CD4-positive, alpha-beta T cell treated with Interferon alpha-2 for 1 hour (primary cell): ENCODE data around the gene ESPL1.
"Not testable (repeated sequence)": the region's sequence is repeated elsewhere in the genome, so short reads cannot be mapped to it uniquely, and the experiment has no call there.

Experiments used
- DNase-seq, 2 donors: peaks; one replicate each; pipeline ENCODE4 v3.0.0-alpha.2; 2020 to 2022

Gene ESPL1

DNA sequence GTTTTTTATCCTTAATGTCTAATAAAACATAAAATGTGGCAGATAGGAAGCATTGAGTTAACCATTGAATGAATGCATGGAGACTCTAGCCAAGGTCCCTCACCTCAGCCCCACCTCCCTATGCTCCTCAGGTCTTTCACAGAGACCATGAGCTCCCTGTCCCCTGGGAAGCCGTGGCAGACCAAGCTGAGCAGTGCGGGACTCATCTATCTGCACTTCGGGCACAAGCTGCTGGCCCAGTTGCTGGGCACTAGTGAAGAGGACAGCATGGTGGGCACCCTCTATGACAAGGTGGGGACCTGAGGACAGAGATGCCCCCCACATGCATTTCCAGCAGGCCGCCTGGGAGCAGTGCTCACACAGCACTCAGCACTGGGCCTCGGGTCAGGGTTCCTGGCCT is 34.8 kb downstream of the ESPL1 start:
- no peak for DNase-seq

DNA sequence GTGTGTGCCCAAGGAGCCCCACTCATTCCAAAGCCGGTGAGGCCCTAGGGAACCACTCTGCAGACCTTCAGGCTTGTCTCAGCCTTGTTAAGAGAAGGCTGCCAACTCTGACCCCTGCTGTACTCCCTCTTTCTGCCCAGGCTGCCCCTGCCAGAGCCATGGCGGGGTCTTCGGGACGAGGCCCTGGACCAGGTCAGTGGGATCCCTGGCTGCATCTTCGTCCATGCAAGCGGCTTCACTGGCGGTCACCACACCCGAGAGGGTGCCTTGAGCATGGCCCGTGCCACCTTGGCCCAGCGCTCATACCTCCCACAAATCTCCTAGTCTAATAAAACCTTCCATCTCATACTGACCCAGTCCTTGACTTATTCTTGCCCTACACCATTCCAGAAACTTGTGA is 38.7 kb downstream of the ESPL1 start:
- DNase-seq: no peak

DNA sequence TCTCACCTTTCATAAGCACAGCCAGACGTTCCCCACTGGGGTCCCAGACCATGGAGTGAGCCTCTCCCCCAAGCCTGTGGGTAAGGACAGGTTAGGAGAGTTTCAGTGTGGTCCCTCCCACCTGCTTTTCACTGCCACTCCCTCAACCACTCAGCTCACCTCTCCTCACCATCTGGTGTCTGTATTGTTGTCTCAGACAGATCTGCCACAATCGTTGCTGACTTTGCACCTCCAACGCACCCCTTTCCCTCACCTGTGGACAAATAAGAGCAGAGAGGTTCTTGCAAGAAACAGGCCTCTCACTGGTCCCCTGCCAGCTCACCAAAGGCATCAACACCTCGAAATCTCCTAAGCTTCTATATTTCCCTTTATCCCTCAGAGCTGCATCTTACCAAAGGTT is 40.2 kb downstream of the ESPL1 start:
- no peak for DNase-seq

DNA sequence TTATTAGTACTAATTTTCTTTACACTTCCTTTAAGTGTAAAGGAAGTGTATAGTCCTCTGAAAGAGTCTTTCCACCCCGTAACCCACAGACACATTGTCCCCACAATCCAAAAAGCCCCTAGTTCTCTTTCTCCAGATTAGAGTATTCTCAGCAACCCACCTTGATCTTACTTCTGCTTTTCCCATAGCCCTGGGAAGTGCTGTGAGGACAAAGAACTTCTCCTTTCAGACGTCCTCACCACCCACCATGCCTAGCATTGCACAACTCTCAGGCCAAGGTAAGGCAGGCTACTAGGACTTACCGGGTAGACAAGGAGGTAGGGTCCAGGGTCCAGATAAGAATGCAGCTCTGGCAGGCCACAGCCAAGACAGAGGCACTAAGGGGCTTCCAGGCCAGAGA is 45.9 kb downstream of the ESPL1 start:
- DNase-seq: no peak

DNA sequence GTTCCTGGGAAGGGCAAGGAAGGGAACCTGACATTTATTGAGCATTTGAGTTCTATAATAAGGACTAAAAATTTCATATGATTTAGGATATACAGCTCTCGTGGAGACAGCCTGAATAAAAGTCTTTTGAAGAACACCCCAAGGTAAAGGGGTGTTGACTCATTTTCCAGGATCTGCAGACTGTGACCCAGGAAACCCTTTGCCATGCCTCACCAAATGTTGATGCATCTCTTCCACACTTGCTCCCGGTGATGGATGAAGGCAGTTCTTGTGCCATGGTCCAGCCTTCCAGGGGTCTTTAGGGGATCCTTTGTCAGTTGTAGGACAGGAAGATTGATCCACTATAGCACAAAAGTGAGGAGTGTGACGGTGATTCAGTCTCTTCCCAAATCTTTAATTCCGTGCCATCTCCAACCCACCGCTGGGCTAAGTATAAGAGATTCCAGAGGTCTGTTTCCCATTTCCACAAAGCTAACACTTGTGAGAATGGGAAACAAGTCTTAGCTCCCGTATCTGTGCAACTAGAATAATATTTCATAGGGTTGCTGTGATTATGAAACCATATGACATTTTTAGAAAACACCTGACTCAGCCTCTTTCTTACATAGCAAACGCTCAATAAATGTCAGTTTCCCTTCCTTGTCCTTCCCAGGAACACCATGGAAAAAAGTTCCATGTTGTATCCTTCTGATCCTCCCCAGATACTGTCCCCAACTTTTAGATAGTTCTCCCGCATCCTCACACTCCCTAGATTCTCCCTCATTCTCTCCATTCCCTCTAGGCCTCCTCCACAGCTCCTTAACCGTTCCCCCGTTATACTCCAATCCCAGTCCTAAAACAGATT is 52.5 kb downstream of the ESPL1 start:
- DNase-seq: no peak

DNA sequence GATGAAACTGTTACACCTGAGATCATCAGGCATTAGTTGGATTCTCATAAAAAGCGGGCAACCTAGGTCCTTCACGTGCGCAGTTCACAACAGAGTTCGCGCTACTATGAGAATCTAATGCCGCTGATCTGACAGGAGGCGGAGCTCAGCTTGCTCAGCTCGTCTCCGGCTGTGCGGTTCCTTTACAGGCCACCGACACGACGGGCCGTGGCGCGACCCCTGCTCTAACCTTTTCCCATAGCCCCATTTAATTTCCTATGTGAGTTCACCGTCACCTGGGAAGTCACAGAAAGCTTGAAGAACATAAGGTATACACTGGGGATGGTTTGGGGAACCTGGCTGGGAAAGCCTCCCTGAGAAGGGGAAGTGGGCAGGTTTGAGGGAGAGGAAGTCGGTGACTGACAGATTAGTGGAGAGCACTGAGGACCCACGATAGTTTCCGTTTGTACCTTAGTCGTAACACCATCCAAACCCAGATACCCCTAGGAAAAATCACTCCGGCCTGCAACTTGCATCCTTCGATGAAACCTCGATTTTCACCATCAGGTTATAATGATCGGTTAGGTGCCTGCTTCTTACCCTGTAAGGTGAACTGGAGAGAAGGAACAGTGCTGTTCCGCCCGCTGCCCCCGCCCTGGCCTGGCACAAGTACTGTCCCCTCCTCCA is 56.1 kb downstream of the ESPL1 start:
- DNase-seq: peak; percentile 40 to 61

DNA sequence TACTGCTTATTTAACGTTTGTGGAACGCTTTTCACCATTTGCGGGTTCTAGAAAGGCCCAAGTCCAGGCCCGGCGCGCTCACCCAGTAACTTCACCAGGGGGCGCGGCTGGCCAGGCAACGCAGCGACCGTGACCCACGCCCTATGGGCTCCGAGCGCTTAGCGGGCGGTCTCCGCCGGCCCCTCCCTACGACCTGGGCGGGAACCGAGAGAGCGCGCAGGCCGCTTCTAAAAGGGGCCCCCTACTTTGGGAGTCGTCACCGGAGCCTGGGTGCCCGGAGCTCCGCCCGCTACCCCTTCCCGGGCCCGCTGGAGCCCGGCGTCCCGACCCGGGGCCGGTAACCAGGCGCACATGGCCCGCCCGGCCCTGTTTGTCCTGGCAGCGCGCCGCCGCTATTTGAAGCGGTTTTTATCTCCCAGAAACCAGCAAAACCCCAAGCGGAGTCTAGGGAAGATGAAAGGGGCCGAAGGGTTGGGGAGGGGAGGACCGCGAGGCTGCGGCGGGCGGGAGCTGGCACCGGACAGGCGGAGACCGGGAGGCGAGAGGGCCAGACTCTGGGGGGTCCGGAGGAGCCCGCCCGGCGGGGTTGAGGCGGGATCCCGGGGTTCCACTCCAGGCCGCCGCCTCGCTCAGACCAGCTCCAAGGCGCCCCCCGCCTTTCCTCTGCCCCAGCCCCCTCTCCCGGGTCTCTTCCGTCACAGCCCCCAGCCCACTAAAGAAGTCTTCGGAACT is 56.8 kb downstream of the ESPL1 start:
- peak; percentile 85 to 89 for DNase-seq

DNA sequence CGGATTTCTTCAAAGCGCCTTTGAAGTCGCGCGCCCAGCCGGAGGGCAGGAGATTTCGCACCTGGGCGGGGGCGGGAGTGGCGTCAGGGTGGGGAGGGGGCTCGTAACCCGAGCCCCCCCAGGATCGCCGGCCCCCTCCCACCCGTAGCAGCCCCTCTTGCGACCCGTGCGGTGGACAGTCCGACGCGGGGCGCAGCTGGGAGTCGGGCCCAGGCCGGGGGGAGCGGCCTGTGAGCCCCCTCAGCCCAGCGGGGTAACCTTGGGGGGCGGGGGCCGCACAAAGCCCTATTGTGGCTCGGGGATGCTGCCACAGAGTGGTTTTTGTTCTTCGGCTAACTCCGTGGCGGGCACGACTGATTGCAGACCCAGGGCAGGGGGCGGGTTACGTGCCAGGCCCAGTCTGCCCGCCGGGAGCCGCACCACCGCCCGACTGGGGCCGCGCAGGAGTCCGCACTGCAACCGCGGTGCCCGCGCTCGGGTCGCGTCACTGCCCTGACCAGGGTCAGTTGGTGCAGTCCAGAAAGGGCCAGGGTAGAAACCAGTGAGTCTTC is 57.5 kb downstream of the ESPL1 start:
- peak in 1 of 2 donors; percentile 25 for DNase-seq

DNA sequence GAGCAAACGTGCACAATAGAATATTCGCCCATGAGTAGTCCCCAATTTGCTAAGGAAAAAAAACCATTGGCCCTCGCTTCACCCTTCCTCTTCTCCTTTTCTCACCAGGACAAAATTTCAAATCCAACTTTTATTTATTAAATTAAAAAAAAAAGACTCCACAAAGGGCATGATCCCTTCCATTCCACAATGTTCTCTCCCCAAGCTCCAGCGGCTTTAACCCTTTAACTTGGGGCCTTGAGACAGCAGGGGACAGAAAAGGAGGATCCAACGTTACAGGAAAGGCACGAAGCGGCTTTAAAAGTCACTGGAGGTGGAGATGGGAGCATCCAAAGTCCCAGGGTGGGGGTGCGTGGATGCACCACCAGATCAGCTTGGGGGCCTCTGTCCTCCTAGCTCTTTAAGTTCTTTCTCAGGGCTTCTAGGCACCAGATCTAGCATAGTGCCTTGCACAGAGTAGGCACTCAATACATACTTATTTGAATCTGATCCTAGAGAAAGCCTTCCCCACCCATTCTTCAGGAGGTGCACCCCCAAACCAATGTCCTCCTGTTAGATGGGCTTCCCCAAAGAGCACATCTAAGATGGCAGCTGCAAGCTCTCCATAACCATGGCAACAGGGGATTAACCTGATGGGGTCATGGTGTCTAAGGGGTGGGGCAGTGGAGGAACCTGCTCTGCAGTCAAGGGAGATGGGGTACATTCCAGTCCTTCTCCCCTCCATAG is 58.5 kb downstream of the ESPL1 start:
- no peak for DNase-seq

DNA sequence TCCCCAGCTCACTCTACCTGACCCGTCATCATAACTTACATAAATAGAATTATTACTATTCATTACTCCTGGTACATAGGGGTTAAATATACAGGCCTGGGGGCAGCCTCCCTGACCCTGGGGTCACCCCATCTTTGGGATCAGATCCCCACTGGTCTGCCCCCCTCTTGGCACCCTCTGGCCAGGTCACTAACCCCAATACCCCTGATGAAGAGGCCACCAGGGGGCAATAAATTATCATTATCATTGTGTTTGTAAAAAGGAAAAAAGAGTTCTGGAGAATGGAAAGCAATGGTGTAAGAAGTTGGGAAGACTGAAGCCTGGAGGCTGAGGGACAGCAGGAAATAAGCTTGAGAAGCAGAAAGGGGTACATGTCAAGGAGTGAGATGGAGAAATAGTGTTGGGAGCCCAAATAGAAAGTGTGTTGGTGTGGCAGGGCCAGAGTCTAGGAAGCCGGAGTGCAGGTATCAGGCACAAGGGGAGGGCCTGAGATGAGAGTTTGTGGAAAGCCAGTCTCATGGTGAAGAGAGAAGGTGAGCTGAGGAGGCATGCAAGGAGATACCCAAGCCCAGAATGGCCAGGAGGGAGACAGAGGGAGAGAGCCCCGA is 59.4 kb downstream of the ESPL1 start:
- DNase-seq: peak in 1 of 2 donors; percentile 28

DNA sequence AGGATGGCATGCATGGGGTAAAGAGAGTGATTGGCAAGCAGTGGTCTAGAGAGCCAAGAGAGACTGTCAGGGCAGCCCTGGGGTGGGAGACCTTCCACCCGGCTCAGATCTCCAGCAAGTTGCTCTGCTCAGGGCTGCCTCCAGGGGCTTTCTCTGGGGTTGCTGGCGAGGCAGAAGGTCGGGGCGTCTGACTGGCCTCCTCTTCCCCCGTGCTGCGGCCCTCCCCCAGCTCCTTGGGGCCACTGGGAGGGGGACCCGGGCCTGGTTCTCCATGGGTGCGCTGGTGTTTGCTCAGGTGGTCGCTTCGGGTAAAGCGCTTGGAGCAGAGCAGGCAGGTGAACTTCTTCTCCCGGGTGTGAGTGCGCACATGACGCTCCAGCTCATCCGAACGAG is 59.9 kb downstream of the ESPL1 start:
- DNase-seq: no peak

DNA sequence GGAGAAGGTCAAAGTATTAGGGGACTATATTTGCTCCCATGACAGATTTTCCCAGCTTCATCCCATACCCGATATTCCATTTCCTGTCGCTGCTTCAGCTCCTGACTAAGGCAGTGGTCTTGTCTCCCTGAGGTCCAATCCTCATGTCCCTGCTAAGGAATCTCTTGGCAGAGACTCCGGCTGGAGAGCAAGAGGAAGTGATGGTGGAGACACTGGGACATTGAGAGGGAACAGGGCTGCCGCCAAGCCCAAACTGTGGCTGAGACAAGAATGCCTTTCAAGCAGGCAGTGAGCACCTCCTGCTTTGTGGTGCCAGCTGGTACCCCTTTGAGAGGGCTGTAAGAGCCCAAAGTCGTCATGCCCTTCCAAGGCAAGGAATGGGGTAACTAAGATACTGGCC is 62.6 kb downstream of the ESPL1 start:
- no peak for DNase-seq

DNA sequence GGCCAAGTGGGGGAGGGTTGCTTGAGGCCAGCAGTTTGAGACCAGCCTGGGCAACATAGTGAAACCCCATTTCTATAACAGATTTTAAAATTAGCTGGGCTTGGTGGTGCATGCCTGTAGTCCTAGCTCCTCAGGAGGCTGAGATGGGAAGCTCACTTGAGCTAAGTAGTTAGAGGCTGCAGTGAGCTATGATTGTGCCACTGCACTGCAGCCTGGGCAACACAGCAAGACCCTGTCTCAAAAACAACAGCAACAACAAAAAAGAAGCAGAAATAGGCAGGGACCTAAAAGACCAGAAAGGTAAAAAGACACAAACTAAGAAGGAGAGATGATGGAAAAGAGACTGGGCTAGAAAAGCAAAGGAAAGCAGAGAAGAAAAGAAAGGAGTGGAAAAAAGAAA is 64.2 kb downstream of the ESPL1 start:
- not testable (repeated sequence) for DNase-seq

DNA sequence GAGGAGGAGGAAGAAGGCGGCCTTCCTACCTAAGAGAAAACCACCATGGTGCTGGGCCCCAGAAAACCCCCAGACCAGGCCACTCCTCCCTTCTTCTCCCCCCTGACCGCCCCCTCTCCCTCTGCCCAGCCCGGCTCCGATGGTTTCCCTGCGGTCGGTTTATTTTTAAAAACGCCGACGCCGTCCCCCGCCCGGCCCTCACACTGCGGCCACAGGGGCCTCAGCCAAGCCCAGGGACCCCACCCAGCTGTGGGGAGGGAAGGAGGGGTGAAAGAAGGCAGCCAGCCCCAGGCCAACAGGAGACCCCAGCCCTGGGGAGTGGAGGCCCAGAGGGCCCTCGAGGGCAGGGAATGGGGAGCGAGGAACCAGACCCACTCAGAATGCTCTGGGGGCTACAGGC is 64.6 kb downstream of the ESPL1 start:
- DNase-seq: no peak

DNA sequence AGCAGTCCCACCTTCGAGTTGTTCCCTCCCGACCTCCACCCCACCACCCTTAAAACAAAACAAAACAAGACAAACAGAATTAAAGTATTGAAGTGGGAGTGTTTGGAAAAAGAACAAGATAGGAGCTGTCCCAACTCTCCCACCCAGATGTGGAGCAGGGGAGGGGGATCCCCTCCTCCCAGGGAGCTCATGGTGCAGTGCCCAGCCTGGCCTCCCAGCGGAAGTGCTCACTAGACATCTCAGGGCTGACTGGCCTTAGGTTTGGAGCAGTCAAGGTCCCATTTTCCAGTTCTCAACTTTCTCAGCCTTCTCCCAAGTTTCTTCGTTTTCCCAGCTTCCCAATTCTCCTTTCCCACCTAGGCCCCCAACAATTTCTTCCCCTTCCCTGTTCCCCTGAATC is 65.2 kb downstream of the ESPL1 start:
- DNase-seq: no peak

DNA sequence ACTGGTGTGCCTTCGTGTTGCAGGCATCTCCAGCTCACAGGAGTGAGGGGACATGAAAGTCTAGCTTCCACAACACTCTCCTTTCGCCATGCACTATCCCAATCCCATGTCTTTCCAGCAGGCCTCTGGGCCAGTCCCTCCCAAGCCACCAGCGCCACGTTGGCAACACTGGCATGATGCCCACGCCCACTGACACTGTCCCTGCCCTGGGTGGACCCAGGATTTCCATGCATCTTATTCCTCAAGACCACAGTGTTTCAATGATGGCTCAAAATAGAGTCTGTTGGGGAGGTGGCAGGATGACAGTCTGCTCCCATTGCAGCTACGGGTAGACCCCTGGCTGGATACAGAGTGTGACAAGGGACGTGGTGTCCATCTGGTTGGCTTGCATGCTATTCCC is 65.7 kb downstream of the ESPL1 start:
- no peak for DNase-seq

DNA sequence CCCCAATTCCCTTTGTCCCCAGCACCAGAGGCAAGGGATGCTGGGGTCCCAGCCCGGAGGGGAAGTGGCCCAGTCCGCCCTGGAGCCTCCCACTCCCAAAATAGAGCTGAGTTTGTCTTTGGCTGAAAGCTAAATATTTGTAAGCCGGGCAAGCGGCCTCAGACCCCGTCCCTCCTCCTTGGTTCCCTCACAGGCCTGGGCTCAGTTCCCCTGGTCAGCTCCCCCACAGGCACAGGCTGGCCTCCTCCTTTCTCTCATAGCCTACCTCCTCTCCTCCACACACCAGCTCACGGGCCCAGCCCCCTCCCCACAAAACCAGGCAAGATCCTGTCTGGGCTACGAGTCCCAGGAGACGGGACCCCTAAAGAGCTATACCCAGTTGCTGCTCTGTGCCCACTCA is 66.7 kb downstream of the ESPL1 start:
- no peak for DNase-seq

DNA sequence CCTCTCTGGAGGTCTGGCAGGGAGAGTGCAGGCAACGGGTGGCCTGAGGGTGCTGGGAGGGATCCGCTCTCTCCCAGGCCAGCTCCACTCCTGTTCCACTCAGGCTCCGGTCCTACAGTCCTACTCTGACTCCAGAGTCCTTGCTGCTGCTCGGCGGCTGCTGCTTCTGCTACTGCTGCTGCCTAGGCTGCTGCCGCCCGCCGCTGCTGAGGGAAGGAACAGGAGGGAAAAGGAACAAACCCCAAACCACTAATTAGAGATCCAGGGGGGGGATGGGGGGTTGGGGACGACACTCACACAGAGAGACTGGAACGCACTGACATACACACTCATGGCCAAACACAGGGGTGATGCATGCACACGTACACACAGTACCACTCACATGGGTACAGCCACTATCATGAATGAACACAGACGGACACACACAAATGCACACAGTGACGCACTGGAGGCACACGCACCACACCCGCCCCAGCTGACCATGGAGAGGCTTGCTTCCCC is 68.1 kb downstream of the ESPL1 start, which contains the start of gene SP7:
TSS of gene SP7 (minus strand) at position 174 of the 501 bp plus-strand sequence. CDS start 708 bp downstream, outside the sequence.
- peak in 1 of 2 donors; percentile 8 for DNase-seq

DNA sequence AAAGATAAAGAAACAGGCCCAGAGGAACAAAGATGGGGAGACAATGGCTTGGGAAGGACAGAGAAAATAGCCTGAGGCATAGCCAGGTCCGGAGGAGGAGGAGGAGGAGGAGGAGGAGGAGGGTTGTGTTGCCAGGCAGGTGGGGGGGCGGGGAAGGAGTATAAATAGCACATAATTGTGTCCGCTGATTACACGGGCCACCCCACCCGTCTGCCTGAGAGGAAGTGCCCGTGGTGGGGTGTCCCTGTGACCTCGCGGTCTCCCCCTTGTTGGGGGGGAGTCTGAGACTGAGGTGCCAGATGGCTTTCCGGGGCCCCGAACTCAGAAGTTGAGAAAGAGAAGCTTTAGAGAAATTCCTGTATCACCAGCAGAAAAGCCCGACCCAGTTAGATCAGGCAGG is 69.9 kb downstream of the ESPL1 start:
- no peak for DNase-seq

DNA sequence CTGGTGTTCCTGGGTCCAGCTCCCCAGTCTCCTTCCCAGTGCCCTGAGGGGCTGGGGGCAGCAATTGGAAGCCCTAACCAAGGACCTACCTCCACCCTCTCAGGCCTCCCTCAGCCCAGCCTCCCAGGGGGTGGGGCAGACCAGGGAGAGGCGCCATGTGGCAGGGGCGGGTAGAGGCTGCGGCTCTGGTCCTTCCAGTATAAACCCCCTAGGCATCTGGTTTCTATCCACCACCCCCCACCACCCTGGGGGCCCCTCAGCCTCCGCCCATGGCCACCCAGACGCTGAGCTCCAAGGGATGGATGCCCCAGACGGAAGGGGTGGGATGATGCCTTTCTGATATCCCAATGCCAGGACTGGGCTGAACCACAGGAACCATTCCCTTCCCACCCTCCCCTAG is 70.8 kb downstream of the ESPL1 start:
- no peak for DNase-seq

DNA sequence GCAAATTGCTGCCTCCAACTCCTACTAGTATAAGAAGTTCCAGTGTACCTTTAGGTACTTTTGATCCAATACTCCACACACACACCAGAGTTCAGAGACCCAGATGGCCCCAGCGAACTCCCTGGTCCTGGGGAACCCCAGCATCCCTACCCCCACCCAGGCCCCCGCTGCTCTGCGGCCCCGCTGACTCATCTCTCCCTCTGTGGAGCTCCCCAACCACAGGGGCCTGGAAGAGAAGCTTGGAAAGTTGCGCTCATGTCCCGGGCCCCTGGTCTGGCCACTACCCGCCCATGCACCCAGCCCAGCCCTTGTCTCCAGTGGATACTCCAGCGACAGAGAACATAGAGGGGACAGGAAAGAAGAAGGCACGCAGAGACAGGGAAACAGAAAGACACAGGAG is 72.3 kb downstream of the ESPL1 start:
- DNase-seq: no peak
